Occipital lobe (tissue), 2 donors: Measurements from ENCODE around the gene ANO9. TPM values are rescaled to one million over a fixed set of nuclear protein-coding genes. Genes with fewer than 3 reads are reported as not detected.
"Not testable (repeated sequence)": the region's sequence is repeated elsewhere in the genome, so short reads cannot be mapped to it uniquely, and the experiment has no call there.

Experiments used
- DNase-seq: peaks from one replicate; lab custom pipeline; 2025; lab: John Stamatoyannopoulos, UW
- total RNA-seq: library from RNA; depleted of rRNA; stranded (reverse); fragments of >200 nt; gene quantifications from one replicate; pipeline ENCODE4 v1.2.3, GENCODE V29; 2014

Gene ANO9
- total RNA-seq, 1 donor from 2014 or later, result not detected

GRCh38 chr11:416757-417621, 24.8 kb downstream of the ANO9 start:
- DNase-seq, result no peak

GRCh38 chr11:416051-416756, 25.6 kb downstream of the ANO9 start:
- no peak for DNase-seq

GRCh38 chr11:415640-416041, 26.2 kb downstream of the ANO9 start:
- DNase-seq, result no peak

- no peak for DNase-seq
Measured at GRCh38 chr11:414318-414857, 27.4 kb downstream of the ANO9 start.

GRCh38 chr11:413120-414081, 28.4 kb downstream of the ANO9 start:
- no peak for DNase-seq

- no peak for DNase-seq
Measured at GRCh38 chr11:412641-413119, 29.1 kb downstream of the ANO9 start.

- DNase-seq, result not testable (repeated sequence)
Measured at GRCh38 chr11:411520-411919, 30.3 kb downstream of the ANO9 start.

- DNase-seq, result not testable (repeated sequence)
Measured at GRCh38 chr11:410711-411110, 31.1 kb downstream of the ANO9 start.

- DNase-seq, result no peak
Measured at GRCh38 chr11:409600-410483, 32.0 kb downstream of the ANO9 start.

GRCh38 chr11:409008-409599, 32.7 kb downstream of the ANO9 start:
- DNase-seq, result no peak

GRCh38 chr11:408154-409007, 33.4 kb downstream of the ANO9 start:
- no peak for DNase-seq

GRCh38 chr11:407651-408123, 34.1 kb downstream of the ANO9 start:
- DNase-seq, result no peak

GRCh38 chr11:406796-407650, 34.8 kb downstream of the ANO9 start:
- DNase-seq, result no peak

GRCh38 chr11:405954-406795, 35.6 kb downstream of the ANO9 start:
- DNase-seq, result no peak

- no peak for DNase-seq
Measured at GRCh38 chr11:405323-405953, 36.4 kb downstream of the ANO9 start.

GRCh38 chr11:404551-405264, 37.1 kb downstream of the ANO9 start:
- no peak for DNase-seq
